PC-3 (cell line): Measurements from ENCODE around the gene FAM135A.

Experiments used
- CTCF ChIP-seq: fragments of 300-600 bp; sonication (generic); conservative IDR thresholded peaks from 2 replicates; pipeline ENCODE4 v1.5.1; 2017; ENCODE audit warnings: antibody characterized with exemption, low read depth, mild to moderate bottlenecking, low read length
- EZH2 ChIP-seq: fragments of 300-600 bp; sonication (generic); IDR thresholded peaks from one replicate; pipeline ENCODE4 v1.6.1; 2017; ENCODE audit warnings: antibody characterized with exemption, mild to moderate bottlenecking, low read length; ENCODE audit not compliant: unreplicated experiment
- EZH2phosphoT487 ChIP-seq: fragments of 300-600 bp; sonication (generic); IDR thresholded peaks from 2 replicates; pipeline ENCODE4 v1.6.1; 2018; ENCODE audit warnings: mild to moderate bottlenecking, antibody characterized with exemption, low read length, borderline replicate concordance

GRCh38 chr6:70507161-70507560 lies 93.9 kb downstream of the FAM135A start:
- TF ChIP-seq CTCF (no peak), EZH2 (no peak), EZH2phosphoT487 (no peak)
